PFSK-1 (cell line): ENCODE data around the gene DCAKD.

ENCODE experiments used
- FOXP2 ChIP-seq: optimal IDR thresholded peaks from 2 replicates; pipeline ENCODE3; 2011; ENCODE audit warnings: borderline replicate concordance, control low read depth, inconsistent platforms; ENCODE audit not compliant: insufficient read depth; ENCODE audit errors: extremely low read length, extremely low read depth
- POLR2AphosphoS5 ChIP-seq: IDR thresholded peaks from 2 replicates; pipeline ENCODE4 v1.6.1; 2012; ENCODE audit warnings: low read depth, mild to moderate bottlenecking, control low read depth, low read length, moderate library complexity
- SIN3A ChIP-seq: IDR thresholded peaks from 2 replicates; pipeline ENCODE4 v1.6.1; 2012; ENCODE audit warnings: mild to moderate bottlenecking, low read length, moderate library complexity, borderline replicate concordance; ENCODE audit not compliant: insufficient read depth
- TAF1 ChIP-seq: IDR thresholded peaks from 2 replicates; pipeline ENCODE4 v1.6.1; 2012; ENCODE audit warnings: low read length, control low read depth, borderline replicate concordance; ENCODE audit not compliant: insufficient read depth
- TF ChIP-seq, protein P1 (sequence below), 2 experiments: IDR thresholded peaks; 2 replicates each; pipeline versions ENCODE4 v1.6.1 to v1.8.0; 2011 to 2012; ENCODE audit warnings: low read depth in 2 of 2, low read length in 2 of 2, control low read depth in 1 of 2, inconsistent platforms in 1 of 2, mild to moderate bottlenecking in 1 of 2, moderate library complexity in 1 of 2; ENCODE audit not compliant: insufficient read depth in 1 of 2

The DCAKD gene

DNA sequence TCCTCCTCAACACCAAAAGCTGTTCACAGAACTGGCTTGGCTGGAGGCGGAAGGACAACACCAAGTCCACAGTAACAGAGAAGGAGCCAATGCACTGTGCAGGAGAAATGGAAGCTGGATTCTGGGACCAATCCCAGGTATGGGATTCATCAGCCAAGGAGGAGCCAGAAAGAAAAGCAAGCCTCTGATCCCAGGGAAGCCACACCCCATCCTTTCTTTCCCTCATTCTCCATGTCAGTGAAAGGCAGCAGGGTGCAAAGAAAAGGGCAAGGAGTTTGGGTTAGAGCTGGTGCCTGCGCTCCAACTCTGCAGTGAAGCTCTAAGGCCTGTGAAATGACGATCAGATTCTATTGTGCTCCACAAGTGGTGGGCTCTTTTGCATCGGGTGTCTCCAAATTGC, 11.0 kb downstream of the DCAKD start:
- TF ChIP-seq SIN3A (no peak), POLR2AphosphoS5 (no peak), FOXP2 (no peak), TAF1 (no peak)
- TF ChIP-seq, protein P1, sequence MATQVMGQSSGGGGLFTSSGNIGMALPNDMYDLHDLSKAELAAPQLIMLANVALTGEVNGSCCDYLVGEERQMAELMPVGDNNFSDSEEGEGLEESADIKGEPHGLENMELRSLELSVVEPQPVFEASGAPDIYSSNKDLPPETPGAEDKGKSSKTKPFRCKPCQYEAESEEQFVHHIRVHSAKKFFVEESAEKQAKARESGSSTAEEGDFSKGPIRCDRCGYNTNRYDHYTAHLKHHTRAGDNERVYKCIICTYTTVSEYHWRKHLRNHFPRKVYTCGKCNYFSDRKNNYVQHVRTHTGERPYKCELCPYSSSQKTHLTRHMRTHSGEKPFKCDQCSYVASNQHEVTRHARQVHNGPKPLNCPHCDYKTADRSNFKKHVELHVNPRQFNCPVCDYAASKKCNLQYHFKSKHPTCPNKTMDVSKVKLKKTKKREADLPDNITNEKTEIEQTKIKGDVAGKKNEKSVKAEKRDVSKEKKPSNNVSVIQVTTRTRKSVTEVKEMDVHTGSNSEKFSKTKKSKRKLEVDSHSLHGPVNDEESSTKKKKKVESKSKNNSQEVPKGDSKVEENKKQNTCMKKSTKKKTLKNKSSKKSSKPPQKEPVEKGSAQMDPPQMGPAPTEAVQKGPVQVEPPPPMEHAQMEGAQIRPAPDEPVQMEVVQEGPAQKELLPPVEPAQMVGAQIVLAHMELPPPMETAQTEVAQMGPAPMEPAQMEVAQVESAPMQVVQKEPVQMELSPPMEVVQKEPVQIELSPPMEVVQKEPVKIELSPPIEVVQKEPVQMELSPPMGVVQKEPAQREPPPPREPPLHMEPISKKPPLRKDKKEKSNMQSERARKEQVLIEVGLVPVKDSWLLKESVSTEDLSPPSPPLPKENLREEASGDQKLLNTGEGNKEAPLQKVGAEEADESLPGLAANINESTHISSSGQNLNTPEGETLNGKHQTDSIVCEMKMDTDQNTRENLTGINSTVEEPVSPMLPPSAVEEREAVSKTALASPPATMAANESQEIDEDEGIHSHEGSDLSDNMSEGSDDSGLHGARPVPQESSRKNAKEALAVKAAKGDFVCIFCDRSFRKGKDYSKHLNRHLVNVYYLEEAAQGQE (IDR thresholded peaks at IDR 0.05; ENCODE audit: insufficient read depth in 1 of 2, low read depth in 2 of 2, low read length in 2 of 2) = no peak

DNA sequence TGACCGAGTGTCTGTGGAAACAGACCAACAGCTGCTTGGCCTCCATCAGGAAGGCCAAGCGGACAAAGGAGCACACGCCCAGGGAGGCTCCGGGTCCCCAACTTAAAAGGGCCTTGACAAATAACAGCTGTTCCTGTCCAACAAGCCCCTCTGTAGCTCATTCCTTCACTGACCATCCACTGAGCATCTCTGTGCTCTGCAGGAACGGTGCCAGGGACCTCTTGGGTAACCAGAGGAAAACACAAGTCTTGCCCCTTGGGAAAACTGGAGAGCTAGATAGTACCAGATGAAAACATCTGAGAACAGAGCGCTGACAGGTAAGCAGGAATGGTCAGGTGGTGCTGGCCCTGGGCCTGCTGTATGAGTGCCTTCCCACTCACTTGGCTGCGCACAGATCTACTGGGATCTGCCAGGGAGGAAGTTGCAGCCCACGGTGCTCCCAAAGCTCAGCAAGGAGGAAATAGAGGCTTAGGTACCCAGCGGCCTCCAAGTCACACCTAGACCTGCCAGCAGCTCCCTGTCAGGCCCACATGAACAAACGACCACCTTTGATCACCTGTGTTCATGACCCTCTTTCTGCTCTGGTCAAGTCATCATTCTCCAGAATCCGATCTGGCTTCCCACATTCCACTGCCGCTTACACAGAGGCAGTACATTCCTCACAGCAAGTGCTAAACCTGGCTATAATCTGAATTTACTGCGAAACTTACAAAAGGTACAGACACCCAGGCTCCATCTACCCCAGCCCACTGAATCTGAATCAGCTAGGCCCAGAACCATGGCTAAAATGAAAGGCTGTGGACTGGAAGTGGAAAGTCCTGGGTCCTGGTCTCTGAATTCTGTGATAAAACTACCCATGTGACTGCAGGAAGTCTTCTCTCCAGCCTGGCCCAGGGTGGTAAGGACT, 12.5 kb downstream of the DCAKD start:
- TF ChIP-seq SIN3A = no peak
- no peak for TF ChIP-seq POLR2AphosphoS5
- TF ChIP-seq, protein P1 (IDR thresholded peaks at IDR 0.05; ENCODE audit: insufficient read depth in 1 of 2, low read depth in 2 of 2, low read length in 2 of 2) = no peak
- TF ChIP-seq TAF1 = no peak
- no peak for TF ChIP-seq FOXP2

DNA sequence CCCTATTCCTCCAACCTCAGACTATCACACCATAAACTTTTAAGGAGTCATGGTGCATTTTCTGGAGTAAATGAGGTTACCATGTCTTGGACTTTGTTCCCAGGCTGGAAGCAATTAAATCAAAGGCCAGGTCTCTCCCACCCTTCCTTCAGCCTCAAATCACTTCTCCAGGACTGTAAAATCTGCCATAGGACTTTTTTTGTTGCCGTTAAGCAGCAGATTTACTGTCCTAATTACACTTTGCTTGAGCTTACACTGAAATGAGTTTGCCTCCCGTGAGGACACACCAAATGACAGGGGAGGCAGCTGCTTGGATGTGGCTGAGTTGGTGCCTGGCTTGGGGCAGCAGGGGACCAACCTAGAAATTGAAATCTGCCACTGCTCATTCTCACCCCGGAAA, 14.7 kb downstream of the DCAKD start:
- TF ChIP-seq POLR2AphosphoS5 = no peak
- TF ChIP-seq TAF1 = no peak
- TF ChIP-seq, protein P1 (IDR thresholded peaks at IDR 0.05; ENCODE audit: insufficient read depth in 1 of 2, low read depth in 2 of 2, low read length in 2 of 2) = no peak
- no peak for TF ChIP-seq FOXP2
- TF ChIP-seq SIN3A = no peak

DNA sequence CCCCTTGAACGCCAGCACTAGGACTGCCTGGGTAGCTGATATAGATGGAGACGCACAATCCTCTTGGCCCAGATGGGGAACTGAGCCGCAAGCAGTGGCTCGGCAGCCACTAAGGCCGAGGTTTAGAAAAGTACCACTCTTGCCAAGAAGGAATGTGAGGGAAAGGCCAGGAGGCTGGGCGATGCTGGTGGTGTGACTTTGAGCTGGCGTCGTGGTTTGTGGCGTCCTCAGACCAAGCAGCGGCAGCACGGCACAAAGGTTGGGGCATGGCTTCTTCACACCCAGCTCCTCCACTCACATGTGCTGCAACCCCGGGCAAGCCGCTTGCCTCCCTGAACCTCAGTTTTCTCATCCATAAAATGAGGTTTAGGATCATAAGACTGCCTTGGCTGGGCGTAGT, 15.6 kb downstream of the DCAKD start:
- TF ChIP-seq POLR2AphosphoS5 = no peak
- TF ChIP-seq SIN3A = no peak
- no peak for TF ChIP-seq TAF1
- TF ChIP-seq, protein P1 (IDR thresholded peaks at IDR 0.05; ENCODE audit: insufficient read depth in 1 of 2, low read depth in 2 of 2, low read length in 2 of 2) = no peak
- no peak for TF ChIP-seq FOXP2

DNA sequence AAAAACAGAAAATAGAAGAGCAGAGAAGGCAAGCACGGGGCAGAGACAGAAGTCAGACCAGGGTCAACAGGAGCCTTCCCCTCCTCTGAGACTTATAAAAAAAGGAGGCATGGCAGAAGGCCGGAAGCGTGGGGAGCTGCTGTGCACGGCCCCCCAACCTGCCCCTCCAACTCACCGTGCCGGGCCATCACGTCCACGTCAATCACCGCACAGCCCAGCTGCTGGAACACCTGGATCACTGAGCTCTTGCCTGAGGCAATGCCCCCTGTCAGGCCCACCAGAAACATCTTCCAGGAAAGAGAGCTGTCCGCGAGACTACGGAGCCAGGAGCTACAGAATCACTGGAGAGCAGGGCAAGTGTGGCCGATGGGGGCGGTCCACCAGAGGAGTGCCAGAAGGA, 16.8 kb downstream of the DCAKD start:
- no peak for TF ChIP-seq FOXP2
- TF ChIP-seq TAF1 = no peak
- TF ChIP-seq, protein P1 (IDR thresholded peaks at IDR 0.05; ENCODE audit: insufficient read depth in 1 of 2, low read depth in 2 of 2, low read length in 2 of 2) = no peak
- TF ChIP-seq POLR2AphosphoS5 = no peak
- no peak for TF ChIP-seq SIN3A
